Stimulated activated CD4-positive, alpha-beta T cell treated with anti-CD3 and anti-CD28 coated beads, TNF-alpha, amount 100 ng/mL, for 4 hours (primary cell): ENCODE measurements around the gene CFAP74.
"Not testable (repeated sequence)": the region's sequence is repeated elsewhere in the genome, so short reads cannot be mapped to it uniquely, and the experiment has no call there.

ENCODE experiments used
- DNase-seq, 3 experiments: peaks; one replicate each; pipeline ENCODE4 v3.0.0-alpha.2; 2020; ENCODE audit warnings: low read depth in 3 of 3

Gene CFAP74

DNA sequence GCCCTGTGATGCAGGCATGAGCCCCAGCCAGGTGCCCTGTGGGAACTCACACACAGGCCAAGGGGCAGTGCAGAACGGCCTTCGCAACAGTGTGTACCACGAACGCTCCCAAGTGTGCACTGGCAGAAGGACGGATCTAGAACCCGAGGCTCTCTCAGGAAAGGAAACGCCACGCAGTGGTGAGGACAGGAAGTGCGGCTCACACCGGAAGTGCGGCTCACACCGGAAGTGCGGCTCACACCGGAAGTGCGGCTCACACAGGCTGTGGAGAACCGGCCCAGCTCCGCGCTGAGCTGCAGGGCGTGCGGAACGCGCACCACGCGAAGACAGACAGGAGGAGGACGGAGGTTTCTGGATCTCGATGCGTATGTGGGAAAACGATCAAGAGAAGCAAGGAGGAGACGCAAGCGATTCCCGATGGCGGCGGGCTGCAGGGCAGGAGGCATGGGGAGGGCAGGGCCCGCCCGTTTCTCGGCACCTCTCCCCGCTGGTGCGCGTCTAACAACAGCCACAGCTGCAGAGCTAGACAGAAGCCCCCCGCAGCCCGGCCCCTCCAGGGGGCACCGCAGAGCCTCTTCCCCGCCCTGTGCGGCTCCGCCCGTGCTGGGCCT lies 48.6 kb downstream of the CFAP74 start:
- DNase-seq: no peak

DNA sequence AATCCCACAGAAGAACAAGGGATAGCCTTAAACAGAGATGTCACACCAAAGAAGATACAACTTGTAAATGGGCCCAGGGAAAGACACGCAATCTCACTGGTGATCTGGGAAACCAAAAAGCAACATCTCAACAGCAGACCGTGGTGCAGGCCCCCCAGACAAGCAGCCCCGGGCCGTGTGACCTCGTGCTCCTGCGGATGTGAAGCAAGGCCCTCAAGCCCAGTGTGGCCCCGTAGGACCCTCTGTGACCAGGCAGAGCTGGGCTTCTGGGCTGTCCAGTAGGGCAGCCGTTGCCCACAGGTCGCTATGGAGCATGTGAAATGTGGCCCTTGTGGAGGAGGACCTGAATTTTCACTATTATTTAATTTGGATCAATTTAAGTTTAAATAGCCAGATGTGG lies 49.6 kb downstream of the CFAP74 start:
- no peak for DNase-seq

DNA sequence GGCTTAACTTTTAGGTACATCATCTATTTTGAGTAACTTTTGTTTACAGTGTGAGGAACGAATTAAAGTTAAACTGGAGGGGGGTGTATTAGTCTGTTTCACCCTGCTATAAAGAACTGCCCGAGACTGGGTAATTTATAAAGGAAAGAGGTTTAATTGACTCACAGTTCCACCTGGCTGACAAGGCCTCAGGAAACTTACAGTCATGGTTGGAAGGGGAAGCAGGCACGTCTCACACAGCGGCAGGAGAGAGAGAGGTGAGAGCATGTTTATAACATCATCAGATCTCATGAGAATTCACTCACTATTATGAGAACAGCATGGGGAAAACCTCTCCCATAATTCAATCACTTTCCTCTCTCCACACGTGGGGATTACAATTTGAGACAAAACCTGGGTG lies 52.6 kb downstream of the CFAP74 start:
- DNase-seq: no peak

DNA sequence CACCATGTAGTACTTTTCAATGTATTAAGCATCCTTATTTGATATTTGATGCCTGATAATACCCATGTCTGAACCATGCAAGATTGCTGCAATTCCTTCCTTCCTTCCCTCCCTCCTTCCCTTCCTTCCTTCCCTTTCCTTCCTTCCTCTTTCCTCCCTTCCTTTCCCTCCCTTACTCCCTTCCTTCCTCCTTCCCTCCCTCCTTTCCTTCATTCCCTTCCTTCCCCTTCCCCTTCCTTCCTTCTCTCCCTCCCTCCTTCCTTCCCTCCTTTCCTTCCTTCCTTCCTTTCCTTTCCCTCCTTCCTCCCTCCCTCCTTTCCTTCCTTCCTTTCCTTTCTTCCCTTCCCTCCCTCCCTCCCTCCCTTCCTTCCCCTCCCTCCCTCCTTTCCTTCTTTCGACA lies 54.8 kb downstream of the CFAP74 start:
- no peak for DNase-seq

DNA sequence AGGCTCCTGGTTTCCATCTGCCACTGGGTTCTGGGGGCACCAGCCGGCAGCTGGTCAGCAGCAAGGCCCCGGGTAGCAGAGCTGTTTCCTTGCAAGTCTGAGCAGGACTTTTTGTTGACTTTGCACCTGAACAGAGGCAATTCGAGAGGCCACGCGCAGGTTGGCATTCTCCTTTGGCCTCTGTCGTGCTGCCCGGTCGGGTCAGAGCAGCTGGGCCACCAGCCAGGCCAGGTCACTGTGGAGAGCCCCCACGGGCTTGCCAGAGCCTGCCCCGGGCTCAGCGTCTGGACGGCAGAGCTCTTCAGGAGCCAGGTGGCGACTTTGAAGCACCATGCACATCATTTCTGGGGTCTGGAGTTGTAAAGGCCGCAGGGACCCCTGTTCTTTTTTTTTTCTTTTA lies 56.1 kb downstream of the CFAP74 start:
- no peak for DNase-seq

DNA sequence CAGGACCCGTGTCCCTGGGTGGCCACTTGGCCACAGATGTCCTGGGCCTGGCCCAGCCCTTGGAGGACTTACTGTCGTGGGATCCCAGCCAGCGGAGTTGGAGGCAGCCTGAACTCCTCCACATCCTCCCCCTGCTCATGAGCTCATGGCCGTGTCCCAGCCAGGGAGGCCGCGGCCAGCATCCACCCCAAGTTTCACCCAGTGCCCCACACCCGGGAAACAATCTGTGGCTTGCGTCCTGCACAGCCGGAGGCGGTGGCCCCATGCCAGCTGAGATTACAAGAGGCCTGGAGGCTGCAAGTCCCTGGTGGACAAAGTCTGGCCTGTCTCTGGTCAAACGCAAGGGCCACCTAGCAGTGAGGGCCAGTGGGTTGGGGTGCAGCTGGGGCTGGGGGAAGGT lies 57.0 kb downstream of the CFAP74 start:
- DNase-seq: no peak

DNA sequence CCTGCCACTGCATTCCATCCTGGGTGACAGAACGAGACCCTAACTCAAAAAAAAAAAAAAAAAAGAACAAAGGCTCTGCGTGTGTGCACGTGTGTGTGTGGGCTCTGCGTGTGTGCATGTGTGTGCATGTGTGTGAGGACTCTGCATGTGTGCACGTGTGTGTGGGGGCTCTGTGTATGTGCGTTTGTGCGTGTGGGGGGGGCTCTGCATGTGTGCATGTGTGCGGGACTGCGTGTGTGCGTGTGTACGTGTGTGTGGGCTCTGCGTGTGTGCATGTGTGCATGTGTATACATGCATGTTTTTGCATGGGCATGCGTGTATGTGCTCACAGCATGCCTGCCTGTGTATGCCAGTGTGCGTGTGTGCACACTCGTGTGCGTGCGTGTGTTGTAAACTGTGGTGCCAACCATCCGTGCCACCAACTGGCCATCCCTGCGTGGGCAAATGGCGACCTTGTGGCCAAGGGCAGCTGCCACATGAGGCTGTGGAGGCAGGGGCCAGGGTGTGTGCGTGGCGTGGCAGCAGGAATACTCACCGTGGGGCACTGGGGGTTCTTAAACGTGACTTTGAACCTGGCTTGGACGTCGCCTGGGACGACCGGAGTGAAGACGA lies 57.7 kb downstream of the CFAP74 start:
- DNase-seq: no peak

DNA sequence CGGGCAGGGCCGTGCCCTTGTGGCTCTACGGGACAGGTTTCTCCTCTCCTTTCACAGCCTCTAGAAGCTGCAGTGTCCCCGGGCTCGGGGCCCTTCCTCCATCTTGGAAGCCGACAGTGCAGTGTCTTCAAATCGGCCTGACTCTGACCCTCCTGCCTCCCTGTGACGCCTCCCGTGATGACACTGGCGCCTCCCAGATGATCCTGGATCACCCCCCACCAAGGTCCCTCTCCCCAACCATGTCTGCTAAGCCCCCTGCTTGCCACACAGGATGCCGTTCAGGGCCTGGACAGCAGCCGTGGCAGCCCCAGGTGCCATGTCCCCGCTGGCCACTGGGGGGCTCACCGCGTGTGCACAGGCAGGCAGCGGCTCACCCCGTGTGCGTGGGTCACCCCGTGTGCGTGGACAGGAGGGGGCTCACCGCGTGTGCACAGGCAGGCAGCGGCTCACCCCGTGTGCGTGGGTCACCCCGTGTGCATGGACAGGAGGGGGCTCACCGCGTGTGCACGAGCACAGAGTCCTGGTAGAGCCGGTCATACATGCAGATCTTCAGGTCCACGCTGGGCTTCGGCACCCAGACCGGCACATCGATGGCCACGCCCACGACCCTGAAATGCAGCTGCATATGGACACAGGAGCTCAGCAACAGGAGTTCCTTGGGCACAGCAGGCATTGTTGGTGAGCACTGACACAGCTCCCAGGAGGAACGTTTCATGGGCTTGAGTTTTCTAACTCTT lies 59.6 kb downstream of the CFAP74 start:
- DNase-seq: peak; percentile 25 to 45 (median 37)

DNA sequence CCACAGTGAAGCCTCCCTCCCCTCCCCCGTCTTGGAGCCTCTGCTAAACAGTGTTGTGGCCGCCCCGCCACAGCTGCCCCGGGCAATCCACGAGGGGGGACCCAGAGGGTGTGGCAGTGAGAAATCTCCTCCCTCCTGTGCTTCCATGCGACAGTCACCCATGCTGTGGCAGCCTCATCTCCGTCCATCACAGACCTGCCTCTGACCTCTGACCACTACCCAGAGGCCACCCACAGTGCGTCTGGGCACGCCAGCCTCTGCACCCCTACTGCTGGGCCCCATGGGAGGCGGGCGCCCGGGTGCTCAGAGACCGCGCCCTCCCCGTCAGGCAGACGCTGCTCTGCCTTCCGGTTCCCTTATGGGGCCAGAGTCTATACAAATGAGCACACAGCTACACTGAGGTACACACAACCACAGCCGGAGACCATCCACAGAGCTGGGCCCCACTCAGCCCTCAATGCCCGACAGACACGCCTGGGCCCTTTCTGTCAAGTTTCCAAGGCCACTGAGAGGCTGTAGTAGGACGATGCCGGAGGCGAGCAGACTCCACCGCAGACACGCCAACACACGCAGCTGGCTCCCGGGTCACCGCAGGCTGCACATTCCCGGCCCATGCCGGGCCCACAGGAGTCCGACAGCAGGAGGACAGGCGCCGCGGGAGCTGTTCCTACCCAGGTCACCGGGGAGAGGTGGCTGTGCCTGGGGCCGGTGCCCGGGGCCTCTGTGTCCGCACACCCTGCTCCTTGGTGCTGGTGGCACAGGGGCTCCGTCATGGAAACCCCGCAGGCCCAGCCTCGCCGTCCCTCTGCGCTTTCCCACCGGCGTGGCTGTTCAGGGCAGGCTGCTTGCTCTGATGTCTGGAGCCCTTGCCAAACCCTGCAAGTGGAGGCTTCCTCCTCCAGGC lies 60.6 kb downstream of the CFAP74 start:
- DNase-seq: no peak

DNA sequence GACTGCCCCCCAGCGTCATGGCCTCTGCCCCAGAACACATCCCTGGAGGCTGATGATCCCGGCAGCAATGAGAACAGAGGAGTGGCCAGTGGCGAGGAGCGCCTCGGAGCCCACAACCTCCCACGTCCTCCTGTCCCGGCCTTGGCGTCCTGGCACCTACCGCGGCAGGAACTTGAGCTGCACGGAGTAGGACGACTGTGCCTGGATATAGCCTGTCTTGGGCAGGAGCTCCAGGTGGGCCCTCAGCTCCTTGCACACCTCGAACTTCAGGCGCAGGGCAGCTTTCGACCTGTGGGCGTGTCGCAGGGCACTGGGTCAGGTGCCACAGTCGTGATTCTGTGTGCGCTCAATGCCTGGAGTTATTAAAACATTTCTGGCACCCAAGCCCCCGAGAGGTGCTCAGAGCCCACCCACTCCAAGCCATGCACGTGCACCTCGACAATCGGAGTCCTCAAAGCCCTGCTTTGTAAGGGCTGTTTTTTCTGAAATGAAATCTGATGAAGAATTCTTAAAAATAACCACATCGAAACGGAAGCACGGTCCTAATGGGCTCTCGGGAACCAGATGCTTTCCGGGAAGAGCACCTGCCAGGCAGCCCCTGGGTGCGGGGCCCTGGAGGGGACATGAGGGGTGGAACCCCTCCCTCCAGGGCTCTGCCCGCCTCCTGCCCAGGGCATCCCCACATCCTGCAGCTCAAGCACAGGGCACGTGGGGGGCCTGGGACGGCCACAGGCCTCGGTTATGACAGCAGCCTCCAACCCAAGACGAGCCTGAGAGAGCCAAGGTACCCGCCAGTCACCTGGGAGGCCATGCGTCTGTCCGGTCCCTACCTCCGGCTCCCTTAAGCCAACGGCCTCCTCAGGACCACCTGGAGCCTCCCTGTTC lies 61.5 kb downstream of the CFAP74 start:
- DNase-seq: no peak

DNA sequence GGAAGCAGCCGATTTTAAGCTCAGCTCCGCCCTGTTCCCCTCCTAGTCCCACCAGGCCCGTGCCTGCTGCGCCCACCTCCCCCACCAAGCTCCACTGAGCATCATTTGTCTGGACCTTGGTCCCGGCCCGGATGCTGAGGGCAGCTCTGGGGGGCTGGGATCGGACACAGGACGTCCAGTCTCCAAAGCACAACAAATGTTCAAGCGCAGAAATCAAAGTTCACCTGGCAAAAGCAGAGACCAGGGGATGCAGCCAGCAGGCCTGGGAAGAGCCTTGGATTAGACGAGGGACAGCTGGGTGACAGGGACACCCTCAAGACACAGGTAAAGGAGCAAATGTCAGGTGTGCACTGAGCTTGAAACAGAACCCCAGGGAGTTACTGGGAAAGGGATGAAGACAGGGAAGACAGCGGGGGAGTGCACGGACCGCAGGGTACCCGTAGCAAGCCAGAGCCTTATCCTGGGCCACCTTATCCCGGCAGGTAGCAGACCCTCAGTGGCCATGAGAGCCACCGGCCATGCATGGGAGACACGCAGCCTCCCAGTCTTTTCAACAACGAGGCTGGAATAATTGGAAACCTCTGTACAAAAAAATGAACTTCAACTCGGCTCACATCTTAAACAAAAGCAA lies 62.3 kb downstream of the CFAP74 start:
- DNase-seq: no peak

DNA sequence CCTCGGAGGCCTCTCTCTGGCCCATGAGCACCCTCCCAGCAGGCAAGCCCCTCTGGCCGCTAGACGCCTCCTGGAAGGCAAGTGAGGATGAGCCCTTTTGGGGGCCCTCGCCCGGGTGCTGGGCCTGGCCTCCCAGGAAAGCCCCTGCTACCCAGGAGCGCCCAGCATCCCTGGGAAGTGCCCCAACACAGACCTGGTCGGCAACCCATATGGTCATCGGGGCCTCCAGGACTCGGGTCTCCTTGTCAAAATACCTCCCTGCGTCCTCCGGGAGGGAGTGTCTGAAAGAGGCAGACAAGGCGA lies 63.5 kb downstream of the CFAP74 start:
- no peak for DNase-seq

DNA sequence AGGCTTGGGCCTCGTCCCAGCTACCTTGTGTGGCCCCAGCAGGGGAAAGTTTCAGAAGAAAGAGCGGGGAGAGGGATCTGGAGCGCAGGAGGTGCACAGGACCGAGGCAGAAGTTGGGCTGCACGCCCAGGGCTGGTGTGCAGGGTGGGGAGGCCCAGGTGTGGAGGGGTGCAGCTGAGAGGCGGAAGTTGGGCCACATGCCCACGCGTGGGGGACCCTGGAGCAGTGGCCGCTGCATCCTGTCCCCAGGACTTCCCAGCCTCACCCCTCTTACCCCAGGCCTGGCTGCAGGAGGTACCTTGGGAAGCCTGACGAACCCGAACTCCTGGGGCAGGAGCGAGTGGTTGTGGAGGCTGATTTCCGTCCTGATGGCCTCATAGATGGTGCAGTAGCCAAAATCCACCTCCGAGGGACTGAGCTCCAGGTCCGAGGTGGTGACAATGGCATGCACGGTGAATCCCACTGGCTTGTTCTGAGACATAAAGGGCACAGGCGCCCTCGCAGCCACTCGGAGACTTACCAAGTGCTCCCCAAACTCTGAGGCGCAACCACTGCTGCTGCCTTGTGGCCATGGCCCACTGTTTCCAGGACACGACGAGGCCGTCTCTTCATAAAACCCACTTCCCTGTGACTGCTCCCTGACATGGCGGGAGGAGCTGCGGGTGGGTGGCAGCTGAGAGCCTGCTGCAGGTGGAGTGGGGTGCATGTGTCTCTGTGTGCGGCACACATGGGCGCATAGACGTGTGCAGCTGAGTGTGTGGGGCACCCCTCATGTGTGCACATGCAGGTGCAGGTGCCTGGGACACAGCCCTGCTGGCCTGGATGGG lies 64.1 kb downstream of the CFAP74 start:
- DNase-seq: no peak

DNA sequence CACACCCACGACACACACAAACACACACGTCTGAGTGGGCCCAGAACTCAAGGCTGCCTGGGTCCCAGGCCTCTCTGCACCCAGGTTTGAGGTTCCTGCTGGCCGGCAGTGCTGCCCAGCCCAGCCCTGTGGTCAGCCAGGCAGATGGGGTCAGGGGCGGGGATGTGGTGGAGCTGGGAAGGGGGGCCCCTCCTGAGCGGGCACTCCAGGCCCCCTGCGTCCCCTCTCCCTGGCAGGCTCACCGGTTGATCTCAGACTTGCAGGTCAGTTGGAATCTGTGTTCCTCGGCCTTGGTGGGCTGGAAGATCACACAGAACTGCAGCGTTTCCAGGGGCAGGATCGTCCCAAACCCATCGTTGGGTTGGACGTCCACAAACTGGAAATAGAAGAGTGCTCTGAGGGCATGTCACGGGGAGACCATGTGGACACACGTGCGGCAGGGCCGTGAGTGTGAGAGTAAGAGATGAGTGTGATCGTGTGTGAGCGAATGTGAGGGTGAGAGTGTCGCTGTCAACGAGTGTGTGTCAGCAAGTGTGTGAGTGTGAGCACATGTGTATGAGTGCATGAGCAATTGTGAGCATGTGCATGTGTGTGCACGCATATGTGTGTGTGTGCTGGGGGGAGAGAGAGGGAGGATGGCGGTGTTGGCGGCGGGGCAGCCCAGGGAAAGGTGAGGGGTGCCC lies 64.8 kb downstream of the CFAP74 start:
- no peak for DNase-seq

DNA sequence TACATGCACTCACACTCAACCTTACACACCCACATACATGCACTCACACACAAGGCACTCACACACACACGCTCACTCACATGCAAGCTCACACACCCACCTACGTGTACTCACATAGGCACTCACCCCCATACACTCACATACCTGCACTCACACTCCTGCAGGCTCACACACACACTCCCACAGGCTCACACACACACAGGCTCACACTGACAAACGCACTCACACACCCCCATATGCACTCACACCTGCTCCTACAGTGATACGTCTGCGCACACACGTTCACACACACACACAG lies 65.4 kb downstream of the CFAP74 start:
- DNase-seq: no peak

DNA sequence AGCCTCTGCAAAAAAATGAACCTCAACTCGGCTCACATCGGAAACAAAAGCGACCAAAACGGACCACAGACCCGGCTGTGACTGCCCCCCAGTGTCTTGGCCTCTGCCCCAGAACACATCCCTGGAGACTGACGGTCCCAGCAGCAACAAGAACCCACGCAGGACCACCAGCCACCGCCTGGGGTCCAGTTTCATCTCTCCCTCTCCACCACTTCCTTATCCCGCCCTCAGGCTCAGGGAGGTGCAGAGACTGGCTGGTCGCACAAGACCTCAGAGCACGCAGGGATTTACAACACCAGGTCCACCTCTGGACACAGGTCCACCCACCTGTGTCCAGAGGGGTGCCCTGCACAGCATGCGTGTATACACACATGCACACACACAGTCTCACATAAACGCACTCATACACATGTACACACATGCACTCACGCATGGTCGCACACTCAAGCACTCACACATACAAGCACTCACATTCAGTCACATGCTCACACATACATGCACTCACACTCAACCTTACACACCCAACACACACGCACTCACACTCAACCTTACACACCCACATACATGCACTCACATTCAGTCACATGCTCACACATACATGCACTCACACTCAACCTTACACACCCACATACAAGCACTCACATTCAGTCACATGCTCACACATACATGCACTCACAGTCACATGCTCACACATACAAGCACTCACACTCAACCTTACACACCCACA lies 65.9 kb downstream of the CFAP74 start:
- DNase-seq: no peak

DNA sequence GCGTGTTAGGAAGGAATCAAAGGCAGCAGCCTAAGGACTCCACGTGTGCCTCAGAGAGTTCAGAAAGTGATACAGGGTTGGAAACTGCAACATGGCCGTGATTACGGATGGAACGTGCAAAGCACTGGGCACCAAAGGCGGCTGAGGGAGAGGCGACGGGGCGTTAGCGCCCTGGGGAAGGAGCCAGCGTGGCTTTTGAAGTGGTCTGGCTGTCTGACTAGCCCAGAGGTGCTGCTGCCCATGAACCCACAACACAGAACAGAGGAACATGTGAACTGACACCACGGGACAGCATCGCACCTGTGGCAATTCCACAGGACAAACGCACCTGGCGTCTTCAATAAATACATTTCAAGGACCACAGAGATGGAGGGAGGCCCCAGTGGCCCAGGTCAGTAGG lies 66.5 kb downstream of the CFAP74 start:
- no peak for DNase-seq

DNA sequence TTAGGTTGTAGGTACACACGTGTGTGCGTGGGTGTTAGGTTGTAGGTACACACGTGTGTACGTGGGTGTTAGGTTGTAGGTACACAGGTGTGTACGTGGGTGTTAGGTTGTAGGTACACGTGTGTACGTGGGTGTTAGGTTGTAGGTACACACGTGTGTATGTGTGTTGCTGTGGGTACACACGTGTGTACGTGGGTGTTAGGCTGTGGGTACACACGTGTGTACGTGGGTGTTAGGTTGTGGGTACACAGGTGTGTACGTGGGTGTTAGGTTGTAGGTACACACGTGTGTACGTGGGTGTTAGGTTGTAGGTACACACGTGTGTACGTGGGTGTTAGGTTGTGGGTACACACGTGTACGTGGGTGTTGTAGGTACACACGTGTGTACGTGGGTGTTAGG lies 68.7 kb downstream of the CFAP74 start:
- DNase-seq: not testable (repeated sequence)
